Skeletal muscle satellite cell (primary cell): ENCODE results near the gene MFF.

Experiments
- H3K27me3 ChIP-seq: 2 replicates; pipeline ENCODE4 v1.7.0; 2013; ENCODE audit warnings: low read length; ENCODE audit not compliant: control insufficient read depth, insufficient read depth
- H3K36me3 ChIP-seq: 2 replicates; pipeline ENCODE4 v1.7.0; 2013; ENCODE audit warnings: mild to moderate bottlenecking, control low read depth, low read length; ENCODE audit not compliant: insufficient read depth
- H3K4me1 ChIP-seq: 2 replicates; pipeline ENCODE4 v1.7.0; 2013; ENCODE audit warnings: low read length; ENCODE audit not compliant: control insufficient read depth, insufficient read depth
- H3K4me2 ChIP-seq: 2 replicates; pipeline ENCODE4 v1.7.0; 2013; ENCODE audit warnings: mild to moderate bottlenecking, low read length
- H3K4me3 ChIP-seq: 2 replicates; pipeline ENCODE4 v1.7.0; 2013; ENCODE audit warnings: low read length
- H3K9ac ChIP-seq: 2 replicates; pipeline ENCODE4 v1.7.0; 2013; ENCODE audit warnings: mild to moderate bottlenecking, low read depth, low read length, moderate library complexity
- H3K9me3 ChIP-seq: replicated peaks from 2 replicates; pipeline ENCODE4 v1.7.0; 2013; ENCODE audit warnings: mild to moderate bottlenecking, control low read depth, low read length

MFF gene

GRCh38 chr2:227311861-227312506, 13.1 kb upstream of the MFF start:
- Histone ChIP-seq H3K9me3 (no peaks in the 10 kb centered on the region), H3K4me2 (no peak overlapping the region), H3K36me3 (no peaks in the 10 kb centered on the region), H3K9ac (no peak overlapping the region), H3K4me1 (no peaks in the 10 kb centered on the region), H3K4me3 (no peak overlapping the region), H3K27me3 (no peaks in the 10 kb centered on the region)

- no peaks in the 10 kb centered on the region for H3K36me3 ChIP-seq
- H3K9me3 ChIP-seq: no peaks in the 10 kb centered on the region
- H3K9ac ChIP-seq: no peak overlapping the region
- no peaks in the 10 kb centered on the region for H3K4me1 ChIP-seq
- H3K4me3 ChIP-seq: no peak overlapping the region
- no peak overlapping the region for H3K4me2 ChIP-seq
- H3K27me3 ChIP-seq: no peaks in the 10 kb centered on the region
These were observed 12.5 kb upstream of the MFF start for GRCh38 chr2:227312579-227312978.

- no peak overlapping the region for H3K4me3 ChIP-seq
- no peaks in the 10 kb centered on the region for H3K36me3 ChIP-seq
- H3K4me2 ChIP-seq: no peak overlapping the region
- H3K4me1 ChIP-seq: no peaks in the 10 kb centered on the region
- H3K9me3 ChIP-seq: no peaks in the 10 kb centered on the region
- H3K27me3 ChIP-seq: no peaks in the 10 kb centered on the region
- no peak overlapping the region for H3K9ac ChIP-seq
These were observed 11.7 kb upstream of the MFF start for GRCh38 chr2:227313310-227313709.

- no peaks in the 10 kb centered on the region for H3K4me1 ChIP-seq
- no peaks in the 10 kb centered on the region for H3K27me3 ChIP-seq
- H3K36me3 ChIP-seq: no peaks in the 10 kb centered on the region
- no peaks in the 10 kb centered on the region for H3K9me3 ChIP-seq
- H3K4me3 ChIP-seq: no peak overlapping the region
- H3K4me2 ChIP-seq: no peak overlapping the region
- no peak overlapping the region for H3K9ac ChIP-seq
These were observed 7.2 kb upstream of the MFF start for GRCh38 chr2:227317834-227318233.

GRCh38 chr2:227320305-227321094, 4.6 kb upstream of the MFF start:
- Histone ChIP-seq H3K4me3 (no peak overlapping the region), H3K4me2 (no peak overlapping the region), H3K9me3 (no peaks in the 10 kb centered on the region), H3K9ac (no peak overlapping the region), H3K27me3 (no peaks in the 10 kb centered on the region), H3K36me3 (no peaks in the 10 kb centered on the region), H3K4me1 (peaks cover 5% of the 10 kb centered on the region)

- Histone ChIP-seq H3K4me3 (no peak overlapping the region), H3K27me3 (no peaks in the 10 kb centered on the region), H3K9me3 (no peaks in the 10 kb centered on the region), H3K9ac (no peak overlapping the region), H3K4me2 (no peak overlapping the region), H3K4me1 (peaks cover 16% of the 10 kb centered on the region), H3K36me3 (no peaks in the 10 kb centered on the region)
These were observed 2.4 kb upstream of the MFF start for GRCh38 chr2:227322530-227323205.

GRCh38 chr2:227323818-227324217, 1.2 kb upstream of the MFF start:
- no peak overlapping the region for H3K4me2 ChIP-seq
- H3K4me3 ChIP-seq: no peak overlapping the region
- peaks cover 17% of the 10 kb centered on the region for H3K4me1 ChIP-seq
- H3K36me3 ChIP-seq: no peaks in the 10 kb centered on the region
- H3K9ac ChIP-seq: no peak overlapping the region
- H3K27me3 ChIP-seq: no peaks in the 10 kb centered on the region
- no peaks in the 10 kb centered on the region for H3K9me3 ChIP-seq

GRCh38 chr2:227324642-227324994, 433 bp upstream of the MFF start:
- Histone ChIP-seq H3K4me3 (peak overlapping the region; percentile 99), H3K36me3 (peaks cover 2% of the 10 kb centered on the region), H3K27me3 (no peaks in the 10 kb centered on the region), H3K9ac (peak overlapping the region; percentile 99), H3K9me3 (no peaks in the 10 kb centered on the region), H3K4me2 (peak overlapping the region; percentile 81), H3K4me1 (peaks cover 17% of the 10 kb centered on the region)

GRCh38 chr2:227325839-227326195, 766 bp downstream of the MFF start:
- peaks cover 17% of the 10 kb centered on the region for H3K4me1 ChIP-seq
- no peaks in the 10 kb centered on the region for H3K27me3 ChIP-seq
- peaks cover 11% of the 10 kb centered on the region for H3K36me3 ChIP-seq
- peak overlapping the region; percentile 81 for H3K4me2 ChIP-seq
- peak overlapping the region; percentile 99 for H3K4me3 ChIP-seq
- H3K9ac ChIP-seq: peak overlapping the region; percentile 99
- no peaks in the 10 kb centered on the region for H3K9me3 ChIP-seq

GRCh38 chr2:227326783-227327182, 1.7 kb downstream of the MFF start:
- Histone ChIP-seq H3K4me1 (peaks cover 17% of the 10 kb centered on the region), H3K9ac (peak overlapping the region; percentile 99), H3K27me3 (no peaks in the 10 kb centered on the region), H3K36me3 (peaks cover 20% of the 10 kb centered on the region), H3K9me3 (no peaks in the 10 kb centered on the region), H3K4me2 (peak overlapping the region; percentile 81), H3K4me3 (peak overlapping the region; percentile 99)

- Histone ChIP-seq H3K4me3 (no peak overlapping the region), H3K9ac (no peak overlapping the region), H3K36me3 (peaks cover 52% of the 10 kb centered on the region), H3K4me2 (no peak overlapping the region), H3K9me3 (no peaks in the 10 kb centered on the region), H3K27me3 (no peaks in the 10 kb centered on the region), H3K4me1 (no peaks in the 10 kb centered on the region)
These were observed 10.7 kb downstream of the MFF start for GRCh38 chr2:227335713-227336112.
